HG02610 (cell line): ENCODE data around the gene MALT1.
"Not testable (repeated sequence)": the region's sequence is repeated elsewhere in the genome, so short reads cannot be mapped to it uniquely, and the experiment has no call there.

Experiments
- ATAC-seq: cut with Tn5 transposase; IDR thresholded peaks from one replicate; pipeline ENCODE4 v1.9.1; 2021; ENCODE audit warnings: mild to moderate bottlenecking, moderate library complexity; ENCODE audit not compliant: unreplicated experiment

MALT1 gene

GRCh38 chr18:58730618-58731017 lies 59.4 kb downstream of the MALT1 start:
- ATAC-seq, result no peak

- ATAC-seq, result no peak
These were observed 61.2 kb downstream of the MALT1 start for GRCh38 chr18:58732471-58732870.

- no peak for ATAC-seq
These were observed 62.6 kb downstream of the MALT1 start for GRCh38 chr18:58733866-58734265.

- no peak for ATAC-seq
These were observed 67.1 kb downstream of the MALT1 start for GRCh38 chr18:58738322-58738721.

- ATAC-seq, result no peak
These were observed 74.6 kb downstream of the MALT1 start for GRCh38 chr18:58745914-58746313.

GRCh38 chr18:58748899-58749595 lies 77.8 kb downstream of the MALT1 start:
- no peak for ATAC-seq

- no peak for ATAC-seq
These were observed 82.7 kb downstream of the MALT1 start for GRCh38 chr18:58753976-58754375.

GRCh38 chr18:58754544-58755068 lies 83.3 kb downstream of the MALT1 start:
- no peak for ATAC-seq

GRCh38 chr18:58755304-58756010 lies 84.2 kb downstream of the MALT1 start:
- ATAC-seq, result no peak

- ATAC-seq, result no peak
These were observed 84.9 kb downstream of the MALT1 start for GRCh38 chr18:58756148-58756547.

GRCh38 chr18:58756596-58757240 lies 85.5 kb downstream of the MALT1 start:
- no peak for ATAC-seq

- ATAC-seq, result not testable (repeated sequence)
These were observed 86.1 kb downstream of the MALT1 start for GRCh38 chr18:58757351-58757750.

- ATAC-seq, result no peak
These were observed 86.8 kb downstream of the MALT1 start for GRCh38 chr18:58758046-58758445.

- ATAC-seq, result no peak
These were observed 87.3 kb downstream of the MALT1 start for GRCh38 chr18:58758606-58759005.

- ATAC-seq, result peak; percentile 63
These were observed 90.1 kb downstream of the MALT1 start for GRCh38 chr18:58761241-58761969.

GRCh38 chr18:58761970-58762780 lies 90.9 kb downstream of the MALT1 start:
- no peak for ATAC-seq

- ATAC-seq, result no peak
These were observed 91.5 kb downstream of the MALT1 start for GRCh38 chr18:58762781-58763171.

- no peak for ATAC-seq
These were observed 94.9 kb downstream of the MALT1 start for GRCh38 chr18:58766164-58766563.

GRCh38 chr18:58766946-58767345 lies 95.7 kb downstream of the MALT1 start:
- ATAC-seq, result no peak

GRCh38 chr18:58768293-58768974 lies 97.2 kb downstream of the MALT1 start:
- peak; percentile 88 for ATAC-seq
